ENCODE measurements around the gene SPIB. TPM values are rescaled to one million over a fixed set of nuclear protein-coding genes. Genes with fewer than 3 reads are reported as not detected.

SPIB gene
- total RNA-seq, 1 donor, result not detected

DNA sequence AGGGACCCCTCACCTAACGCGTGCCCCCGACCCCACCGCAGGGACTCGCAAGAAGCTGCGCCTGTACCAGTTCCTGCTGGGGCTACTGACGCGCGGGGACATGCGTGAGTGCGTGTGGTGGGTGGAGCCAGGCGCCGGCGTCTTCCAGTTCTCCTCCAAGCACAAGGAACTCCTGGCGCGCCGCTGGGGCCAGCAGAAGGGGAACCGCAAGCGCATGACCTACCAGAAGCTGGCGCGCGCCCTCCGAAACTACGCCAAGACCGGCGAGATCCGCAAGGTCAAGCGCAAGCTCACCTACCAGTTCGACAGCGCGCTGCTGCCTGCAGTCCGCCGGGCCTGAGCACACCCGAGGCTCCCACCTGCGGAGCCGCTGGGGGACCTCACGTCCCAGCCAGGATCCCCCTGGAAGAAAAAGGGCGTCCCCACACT, 9.3 kb downstream of the SPIB start:
- peak; percentile 73 for DNase-seq (ENCODE audit: low read depth)
- H3K4me3 ChIP-seq (ENCODE audit: low read depth, low read length), result peak overlapping the region; percentile 28
- TF ChIP-seq, protein P1, sequence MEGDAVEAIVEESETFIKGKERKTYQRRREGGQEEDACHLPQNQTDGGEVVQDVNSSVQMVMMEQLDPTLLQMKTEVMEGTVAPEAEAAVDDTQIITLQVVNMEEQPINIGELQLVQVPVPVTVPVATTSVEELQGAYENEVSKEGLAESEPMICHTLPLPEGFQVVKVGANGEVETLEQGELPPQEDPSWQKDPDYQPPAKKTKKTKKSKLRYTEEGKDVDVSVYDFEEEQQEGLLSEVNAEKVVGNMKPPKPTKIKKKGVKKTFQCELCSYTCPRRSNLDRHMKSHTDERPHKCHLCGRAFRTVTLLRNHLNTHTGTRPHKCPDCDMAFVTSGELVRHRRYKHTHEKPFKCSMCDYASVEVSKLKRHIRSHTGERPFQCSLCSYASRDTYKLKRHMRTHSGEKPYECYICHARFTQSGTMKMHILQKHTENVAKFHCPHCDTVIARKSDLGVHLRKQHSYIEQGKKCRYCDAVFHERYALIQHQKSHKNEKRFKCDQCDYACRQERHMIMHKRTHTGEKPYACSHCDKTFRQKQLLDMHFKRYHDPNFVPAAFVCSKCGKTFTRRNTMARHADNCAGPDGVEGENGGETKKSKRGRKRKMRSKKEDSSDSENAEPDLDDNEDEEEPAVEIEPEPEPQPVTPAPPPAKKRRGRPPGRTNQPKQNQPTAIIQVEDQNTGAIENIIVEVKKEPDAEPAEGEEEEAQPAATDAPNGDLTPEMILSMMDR (IDR thresholded peaks at IDR 0.05; ENCODE audit: insufficient read depth, low read length), result no peak

DNA sequence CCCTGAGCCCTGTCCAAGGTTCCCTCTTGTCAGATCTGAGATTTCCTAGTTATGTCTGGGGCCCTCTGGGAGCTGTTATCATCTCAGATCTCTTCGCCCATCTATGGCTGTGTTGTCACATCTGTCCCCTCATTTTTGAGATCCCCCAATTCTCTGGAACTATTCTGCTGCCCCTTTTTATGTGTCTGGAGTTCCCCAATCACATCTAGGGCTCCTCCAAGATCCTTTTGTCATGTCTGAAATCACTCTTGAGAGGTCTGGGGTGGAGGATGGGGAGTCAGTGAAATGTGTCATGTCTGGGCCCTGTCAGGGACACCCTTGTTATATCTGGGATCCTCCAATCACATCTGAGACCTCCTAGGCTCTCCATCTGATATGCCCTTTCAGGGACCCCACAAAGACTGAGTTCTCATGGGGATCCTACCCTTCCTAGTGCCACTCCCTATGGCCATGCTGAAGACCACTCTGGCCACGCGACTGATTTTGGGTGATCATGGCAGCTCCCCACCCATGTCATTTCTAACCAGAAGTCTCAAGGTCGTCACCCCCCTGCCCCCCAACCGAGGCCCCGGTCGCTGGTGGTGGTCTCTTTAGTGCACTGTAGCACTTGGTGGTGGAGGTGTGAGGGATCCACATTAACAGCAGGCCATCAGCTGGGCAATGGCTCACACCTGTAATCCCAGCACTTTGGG, 10.2 kb downstream of the SPIB start:
- TF ChIP-seq, protein P1 (IDR thresholded peaks at IDR 0.05; ENCODE audit: insufficient read depth, low read length), result no peak
- no peak overlapping the region for H3K4me3 ChIP-seq (ENCODE audit: low read depth, low read length)
- no peak for DNase-seq (ENCODE audit: low read depth)

DNA sequence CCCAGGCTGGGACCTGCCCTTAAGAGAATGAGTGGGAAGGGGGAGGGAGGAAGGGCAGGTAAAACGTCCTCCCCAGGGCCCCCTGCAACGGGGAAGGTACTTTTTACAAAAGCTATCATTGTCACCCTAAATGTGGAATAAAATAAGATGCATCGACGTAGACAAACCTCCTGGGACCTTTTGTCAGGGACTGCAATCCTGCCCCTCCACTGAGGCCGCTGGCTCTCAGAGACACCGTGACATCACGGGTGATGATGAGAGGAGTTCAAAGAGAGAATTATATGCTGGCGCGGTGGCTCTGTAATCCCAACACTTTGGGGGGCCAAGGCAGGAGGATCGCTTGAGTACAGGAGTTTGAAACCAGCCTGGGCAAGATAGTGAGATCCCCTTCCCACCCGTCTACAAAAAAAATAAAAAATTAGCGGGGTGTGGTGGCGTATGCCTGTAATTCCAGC, 12.2 kb downstream of the SPIB start:
- DNase-seq (ENCODE audit: low read depth), result no peak
- peak overlapping the region; percentile 69 for H3K4me3 ChIP-seq (ENCODE audit: low read depth, low read length)
- TF ChIP-seq, protein P1 (IDR thresholded peaks at IDR 0.05; ENCODE audit: insufficient read depth, low read length), result no peak

DNA sequence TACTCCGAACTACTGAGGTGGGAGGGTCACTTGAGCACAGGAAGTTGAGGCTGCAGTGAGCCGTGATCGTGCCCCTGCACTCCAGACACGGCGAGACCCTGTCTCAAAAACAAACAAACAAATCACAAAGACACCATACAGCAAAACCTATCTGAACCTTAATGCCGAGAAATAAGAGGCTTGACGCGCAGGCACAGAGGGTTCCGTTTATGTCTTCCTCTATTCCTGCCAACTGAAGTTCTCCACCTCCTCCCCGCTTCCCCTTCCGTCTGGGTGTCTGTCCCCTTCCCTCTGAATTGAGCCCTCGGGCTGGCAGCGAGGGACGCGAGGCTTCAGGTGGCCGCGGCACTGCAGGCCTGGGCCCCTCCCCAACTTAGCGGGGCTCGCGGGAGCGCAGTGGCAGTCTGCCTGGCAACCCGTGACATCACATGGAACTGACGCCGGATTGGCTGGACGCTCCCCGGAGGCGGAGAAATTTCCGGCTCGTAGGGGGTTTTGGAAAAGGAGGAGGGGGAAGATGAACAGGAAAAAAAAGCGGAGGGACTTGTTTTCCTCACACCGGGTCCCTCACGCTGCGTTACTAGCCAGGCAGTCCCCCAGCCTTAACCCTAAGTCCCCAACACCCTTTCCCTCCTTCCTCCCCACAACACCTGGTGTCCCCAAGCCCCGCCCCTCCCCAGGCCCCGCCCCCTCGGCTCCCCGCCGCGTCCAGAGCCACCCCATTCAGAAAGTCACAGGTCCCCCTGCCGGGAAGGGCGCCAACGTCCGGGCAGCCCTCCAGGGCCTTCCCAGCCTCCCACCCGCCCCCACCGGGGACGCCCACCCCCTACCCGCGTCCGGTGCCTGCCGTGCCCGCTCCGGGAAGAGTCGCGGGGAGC, 12.8 kb downstream of the SPIB start:
- peak overlapping the region; percentile 69 for H3K4me3 ChIP-seq (ENCODE audit: low read depth, low read length)
- TF ChIP-seq, protein P1 (IDR thresholded peaks at IDR 0.05; ENCODE audit: insufficient read depth, low read length), result no peak
- peak; percentile 67 for DNase-seq (ENCODE audit: low read depth)

DNA sequence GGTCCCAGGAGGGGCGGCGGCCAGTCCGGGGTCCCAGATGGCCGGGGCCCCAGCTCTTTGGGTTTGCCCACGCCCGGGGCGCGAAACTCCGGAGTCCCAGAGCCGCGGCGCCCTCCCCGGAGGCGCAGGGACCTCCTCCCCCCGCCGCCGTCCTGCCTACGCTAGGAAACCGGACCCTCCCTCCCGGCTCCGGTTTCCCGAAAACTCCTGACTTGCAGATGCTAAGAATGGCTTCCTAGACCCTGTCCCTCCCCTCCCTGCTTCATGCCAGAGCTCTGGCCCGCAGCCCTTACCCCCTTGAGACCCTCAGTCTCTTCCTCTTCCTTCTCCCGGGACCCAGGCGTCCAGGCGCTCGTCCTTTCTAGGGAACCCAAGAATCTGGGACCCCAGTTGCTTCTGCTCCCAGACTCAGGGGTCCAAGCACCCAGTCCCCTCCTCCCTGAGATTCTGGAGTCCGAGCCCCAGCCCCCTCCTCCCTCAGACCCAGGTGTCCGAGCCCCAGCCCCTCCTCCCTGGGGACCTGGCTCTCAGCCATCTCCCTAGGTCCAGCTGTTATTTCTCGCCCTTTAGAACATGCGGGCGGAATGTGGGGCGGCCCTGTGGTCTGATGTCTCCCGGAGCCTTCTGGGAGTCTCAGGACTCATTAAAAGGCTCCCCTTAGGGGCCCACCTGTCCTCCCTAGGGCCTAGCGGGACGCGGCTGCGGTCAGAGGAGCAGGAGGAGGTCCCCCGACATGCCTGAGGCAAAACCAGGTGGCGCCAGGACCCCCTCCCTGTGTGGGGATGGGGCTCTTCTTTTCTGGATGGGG, 13.7 kb downstream of the SPIB start, which contains the start of gene MYBPC2:
Gene MYBPC2 (plus strand): TSS at position 672 of the 808 bp plus-strand sequence. CDS start 62 bp downstream, at position 734.
- H3K4me3 ChIP-seq (ENCODE audit: low read depth, low read length), result peak within 1 kb of the TSS; percentile 69
- TF ChIP-seq, protein P1 (IDR thresholded peaks at IDR 0.05; ENCODE audit: insufficient read depth, low read length), result no peak
- no peak for DNase-seq (ENCODE audit: low read depth)

Measured in fibroblast of the aortic adventitia (primary cell).